CD14-positive monocyte (primary cell): Measurements from ENCODE around the gene AHCTF1. TPM values are rescaled to one million over a fixed set of nuclear protein-coding genes. Genes with fewer than 3 reads are reported as not detected.
"Not testable (repeated sequence)": the region's sequence is repeated elsewhere in the genome, so short reads cannot be mapped to it uniquely, and the experiment has no call there.

Experiments
- DNase-seq, 3 donors: peaks; one replicate each; pipeline ENCODE4 v3.0.0-alpha.2; 2011 to 2022
- H2AFZ ChIP-seq: 2 replicates; pipeline ENCODE4 v1.6.0; 2012; ENCODE audit warnings: mild to moderate bottlenecking, low read depth, low read length, inconsistent platforms; ENCODE audit not compliant: insufficient read depth, poor library complexity, severe bottlenecking
- H3K27ac ChIP-seq, 2 donors: 1 replicate in 1 of 2; 2 replicates in 1 of 2; pipeline ENCODE4 v1.5.1; 2012 to 2013; ENCODE audit warnings: low read length in 2 of 2, control low read depth in 1 of 2, inconsistent platforms in 1 of 2, low read depth in 1 of 2, mild to moderate bottlenecking in 1 of 2
- H3K27me3 ChIP-seq, 2 donors: one replicate each; pipeline versions ENCODE4 v1.6.0 to v1.6.1; 2011 to 2013; ENCODE audit warnings: low read length in 2 of 2; ENCODE audit not compliant: control insufficient read depth in 2 of 2, insufficient read depth in 2 of 2
- H3K36me3 ChIP-seq, 2 donors: replicated peaks in 1 of 2; 1 replicate in 1 of 2; 2 replicates in 1 of 2; pipeline versions ENCODE4 v1.5.1 to v1.6.1; 2012 to 2013; ENCODE audit warnings: low read length in 2 of 2, control low read depth in 1 of 2, inconsistent platforms in 1 of 2, mild to moderate bottlenecking in 1 of 2; ENCODE audit not compliant: insufficient read depth in 2 of 2, control insufficient read depth in 1 of 2
- H3K4me1 ChIP-seq, 2 donors: 1 replicate in 1 of 2; 2 replicates in 1 of 2; pipeline versions ENCODE4 v1.5.1 to v1.6.1; 2012 to 2013; ENCODE audit warnings: low read length in 2 of 2, control low read depth in 1 of 2, inconsistent platforms in 1 of 2, mild to moderate bottlenecking in 1 of 2, moderate library complexity in 1 of 2; ENCODE audit not compliant: insufficient read depth in 2 of 2, control insufficient read depth in 1 of 2
- H3K4me2 ChIP-seq: replicated peaks from 2 replicates; pipeline ENCODE3; 2012; ENCODE audit warnings: low read length, moderate library complexity, mild to moderate bottlenecking; ENCODE audit not compliant: poor library complexity, severe bottlenecking; ENCODE audit errors: extremely low read depth
- H3K4me3 ChIP-seq, 3 experiments: fragments of 200-600 bp in 1 of 3; sonication (generic) in 1 of 3; replicated peaks in 1 of 3; 1 replicate in 2 of 3; 2 replicates in 1 of 3; pipeline ENCODE4 v1.5.1; 2011 to 2013; ENCODE audit warnings: low read length in 3 of 3, mild to moderate bottlenecking in 3 of 3, control low read depth in 2 of 3, low read depth in 2 of 3, inconsistent platforms in 1 of 3, moderate library complexity in 1 of 3
- H3K79me2 ChIP-seq: 2 replicates; pipeline ENCODE4 v1.6.0; 2012; ENCODE audit warnings: mild to moderate bottlenecking, control low read depth, inconsistent platforms, low read length, moderate library complexity; ENCODE audit not compliant: insufficient read depth
- H3K9ac ChIP-seq: 2 replicates; pipeline ENCODE4 v1.6.0; 2017; ENCODE audit warnings: low read length, mild to moderate bottlenecking; ENCODE audit not compliant: insufficient read depth, poor library complexity, severe bottlenecking
- H3K9me3 ChIP-seq, 2 donors: replicated peaks in 1 of 2; 1 replicate in 1 of 2; 2 replicates in 1 of 2; pipeline versions ENCODE4 v1.5.1 to v1.6.1; 2012 to 2013; ENCODE audit warnings: low read length in 2 of 2, control low read depth in 1 of 2; ENCODE audit not compliant: control insufficient read depth in 1 of 2, insufficient read depth in 1 of 2
- H4K20me1 ChIP-seq: 2 replicates; pipeline ENCODE4 v1.6.0; 2012; ENCODE audit warnings: mild to moderate bottlenecking, low read length, control low read depth, moderate library complexity; ENCODE audit not compliant: insufficient read depth
- H3K27ac Mint-ChIP-seq, 7 donors: one replicate each; pipeline ENCODE4 v1.8.0; 2020; ENCODE audit warnings: mild to moderate bottlenecking in 7 of 7, mixed read lengths in 7 of 7, moderate library complexity in 6 of 7, inconsistent platforms in 2 of 7
- H3K27me3 Mint-ChIP-seq, 3 donors: one replicate each; pipeline ENCODE4 v1.8.0; 2021 to 2022; ENCODE audit warnings: low read depth in 3 of 3, mild to moderate bottlenecking in 3 of 3, mixed read lengths in 3 of 3, moderate library complexity in 3 of 3, inconsistent platforms in 1 of 3
- H3K36me3 Mint-ChIP-seq, 2 donors: one replicate each; pipeline ENCODE4 v1.8.0; 2020; ENCODE audit warnings: mixed read lengths in 2 of 2, inconsistent platforms in 1 of 2, mild to moderate bottlenecking in 1 of 2
- H3K4me1 Mint-ChIP-seq: one replicate; pipeline ENCODE4 v1.8.0; 2020; ENCODE audit warnings: mild to moderate bottlenecking, mixed read lengths
- H3K4me3 Mint-ChIP-seq, 2 donors: one replicate each; pipeline ENCODE4 v1.8.0; 2020; ENCODE audit warnings: mild to moderate bottlenecking in 2 of 2, mixed read lengths in 2 of 2, moderate library complexity in 1 of 2
- H3K9me3 Mint-ChIP-seq, 7 donors: one replicate each; pipeline ENCODE4 v1.8.0; 2020 to 2022; ENCODE audit warnings: mixed read lengths in 7 of 7, mild to moderate bottlenecking in 6 of 7, moderate library complexity in 6 of 7, inconsistent platforms in 2 of 7
- WGBS: methylation state at CpG from one replicate; pipeline ENCODE4 v1.1.5; 2013; ENCODE audit warnings: missing lambda C conversion rate; ENCODE audit not compliant: insufficient coverage; 5-methylcytosine and 5-hydroxymethylcytosine counted together
- intact Hi-C, 2 donors: fragments of 100-400 bp; cut with micrococcal nuclease; formaldehyde crosslinking; loops; one replicate each; pipeline versions ENCODE4 v1.15.0 to v1.15.1; 2023
- polyA plus RNA-seq, 3 donors: library from polyadenylated mRNA; depleted of rRNA in 1 of 3; unstranded in 2 of 3; stranded (reverse) in 1 of 3; fragments of 300-500 nt in 2 of 3; fragments of >200 nt in 1 of 3; fragmentation: Illumina TruSeq in 2 of 3; gene quantifications; 1 replicate in 2 of 3; 2 replicates in 1 of 3; pipeline ENCODE4 v1.2.3, GENCODE V29; 2012 to 2021
- TF ChIP-seq, protein P1 (sequence below): fragments of 200-600 bp; IDR thresholded peaks from one replicate; pipeline ENCODE4 v1.8.0; 2022; ENCODE audit warnings: antibody characterized with exemption, mild to moderate bottlenecking

AHCTF1 gene
- polyA plus RNA-seq, 3 donors, result 2.4 to 8.8 (median 5.4) TPM

DNA sequence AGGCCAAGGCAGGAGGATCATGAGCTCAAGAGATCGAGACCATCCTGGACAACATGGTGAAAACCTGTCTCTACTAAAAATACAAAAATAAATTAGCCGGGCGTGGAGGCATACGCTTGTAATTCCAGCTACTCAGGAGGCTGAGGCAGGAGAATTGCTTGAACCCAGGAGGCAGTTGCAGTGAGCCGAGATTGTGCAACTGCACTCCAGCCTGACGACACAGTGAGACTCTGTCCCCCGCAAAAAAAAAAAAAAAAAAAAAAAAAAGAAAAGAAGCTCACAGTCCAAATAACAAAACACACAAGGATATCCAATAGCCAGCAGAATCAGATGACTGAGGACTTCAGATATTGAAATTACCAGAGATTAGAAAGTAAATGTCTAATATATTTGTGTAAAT is 11.8 kb downstream of the AHCTF1 start:
- Mint-ChIP-seq H3K9me3 (no peaks in the 10 kb centered on the region), H3K4me3 (no peak overlapping the region), H3K27me3 (peaks cover 0 to 3% (median 0%) of the 10 kb centered on the region in 3 donors), H3K4me1 (peaks cover 13% of the 10 kb centered on the region), H3K36me3 (peaks cover 24 to 41% of the 10 kb centered on the region in 2 donors), H3K27ac (peak overlapping the region in 1 of 7 donors; percentile 15)
- Histone ChIP-seq H3K4me1 (no peaks in the 10 kb centered on the region), H3K79me2 (peaks cover 76% of the 10 kb centered on the region), H3K27me3 (no peaks in the 10 kb centered on the region), H3K27ac (no peak overlapping the region), H2AFZ (no peak overlapping the region), H3K4me3 (no peak overlapping the region), H3K36me3 (peaks cover 26 to 44% of the 10 kb centered on the region in 2 donors), H4K20me1 (peaks cover 68% of the 10 kb centered on the region), H3K9ac (no peak overlapping the region), H3K9me3 (no peaks in the 10 kb centered on the region), H3K4me2 (no peak overlapping the region)
- 97% methylated on average over 4 of the region's 7 CpGs for WGBS
- TF ChIP-seq, protein P1, sequence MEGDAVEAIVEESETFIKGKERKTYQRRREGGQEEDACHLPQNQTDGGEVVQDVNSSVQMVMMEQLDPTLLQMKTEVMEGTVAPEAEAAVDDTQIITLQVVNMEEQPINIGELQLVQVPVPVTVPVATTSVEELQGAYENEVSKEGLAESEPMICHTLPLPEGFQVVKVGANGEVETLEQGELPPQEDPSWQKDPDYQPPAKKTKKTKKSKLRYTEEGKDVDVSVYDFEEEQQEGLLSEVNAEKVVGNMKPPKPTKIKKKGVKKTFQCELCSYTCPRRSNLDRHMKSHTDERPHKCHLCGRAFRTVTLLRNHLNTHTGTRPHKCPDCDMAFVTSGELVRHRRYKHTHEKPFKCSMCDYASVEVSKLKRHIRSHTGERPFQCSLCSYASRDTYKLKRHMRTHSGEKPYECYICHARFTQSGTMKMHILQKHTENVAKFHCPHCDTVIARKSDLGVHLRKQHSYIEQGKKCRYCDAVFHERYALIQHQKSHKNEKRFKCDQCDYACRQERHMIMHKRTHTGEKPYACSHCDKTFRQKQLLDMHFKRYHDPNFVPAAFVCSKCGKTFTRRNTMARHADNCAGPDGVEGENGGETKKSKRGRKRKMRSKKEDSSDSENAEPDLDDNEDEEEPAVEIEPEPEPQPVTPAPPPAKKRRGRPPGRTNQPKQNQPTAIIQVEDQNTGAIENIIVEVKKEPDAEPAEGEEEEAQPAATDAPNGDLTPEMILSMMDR, result no peak
- intact Hi-C loops, result no loop called here
- DNase-seq, result no peak

DNA sequence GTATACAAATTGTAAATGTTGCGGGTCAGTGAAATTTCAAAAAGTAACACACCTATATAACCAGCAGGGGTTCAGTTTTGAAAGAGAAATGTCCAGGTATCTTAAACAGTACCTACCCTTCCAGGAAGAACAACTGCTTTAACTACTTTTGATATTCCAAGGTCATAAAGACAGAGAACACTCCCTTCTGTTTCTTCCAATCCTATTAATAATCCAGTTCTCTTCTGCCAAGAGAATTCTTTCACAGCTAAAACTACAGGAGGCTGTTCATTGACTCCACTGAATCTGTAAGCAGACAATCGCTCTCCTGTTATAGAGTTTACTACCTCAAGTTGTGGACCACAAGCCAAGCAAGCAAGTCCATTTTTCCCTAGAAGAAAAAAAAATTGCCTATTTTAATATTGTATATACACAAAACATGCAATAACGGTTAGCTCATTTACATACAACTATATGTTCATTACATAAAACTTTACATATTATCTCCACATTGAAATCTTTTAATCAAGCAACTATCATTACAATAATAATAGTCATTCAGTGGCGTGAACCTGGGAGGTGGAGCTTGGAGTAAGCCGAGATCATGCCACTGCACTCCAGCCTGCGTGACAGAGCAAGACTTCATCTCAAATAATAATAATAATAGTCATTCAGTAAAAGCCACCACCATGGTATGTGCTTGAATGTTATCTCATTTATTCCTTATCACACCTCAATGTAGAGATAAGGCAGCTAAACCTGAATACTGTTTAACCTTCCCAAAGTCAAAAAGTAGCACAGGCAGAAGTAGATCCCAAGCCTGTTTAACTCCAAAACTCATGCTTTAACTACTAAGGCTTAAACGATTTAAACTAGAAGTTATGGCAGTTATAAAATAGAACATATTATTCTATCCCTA is 15.5 kb downstream of the AHCTF1 start:
- H2AFZ ChIP-seq, H3K4me1 ChIP-seq, H3K9me3 ChIP-seq, H3K9me3 Mint-ChIP-seq, H3K27ac Mint-ChIP-seq, H3K27me3 ChIP-seq, DNase-seq, H3K4me3 ChIP-seq, H3K4me1 Mint-ChIP-seq, H3K4me3 Mint-ChIP-seq, H3K27me3 Mint-ChIP-seq, H3K4me2 ChIP-seq, H3K9ac ChIP-seq, intact Hi-C loops: not testable (repeated sequence)
- Histone ChIP-seq H3K79me2 (peaks cover 43% of the 10 kb centered on the region), H3K36me3 (peaks cover 53 to 76% of the 10 kb centered on the region in 2 donors), H4K20me1 (peaks cover 44% of the 10 kb centered on the region), H3K27ac (peak overlapping the region in 1 of 2 donors; percentile 6)
- no CpG with 5 or more reads among the region's 7 CpGs for WGBS
- H3K36me3 Mint-ChIP-seq, result peaks cover 40 to 64% of the 10 kb centered on the region in 2 donors
